HepG2 (cell line): ENCODE measurements around the gene NUTF2. TPM values are rescaled to one million over a fixed set of nuclear protein-coding genes. Genes with fewer than 3 reads are reported as not detected.
A peak's percentile ranks its signal among the peaks of the same experiment; 100 is the strongest.

ENCODE experiments used
- E2F1 ChIP-seq: sonication (generic); formaldehyde crosslinking; IDR thresholded peaks from 2 replicates; pipeline ENCODE4 v1.5.0; 2020; ENCODE audit warnings: missing genetic modification reagents
- HCFC1 ChIP-seq: fragments of 150-350 bp; IDR thresholded peaks from 2 replicates; pipeline ENCODE4 v1.6.1; 2014; ENCODE audit warnings: low read depth, low read length
- JARID2 ChIP-seq: sonication (generic); formaldehyde crosslinking; IDR thresholded peaks from 2 replicates; pipeline ENCODE4 v1.8.1; 2023; ENCODE audit warnings: missing genetic modification reagents, inconsistent platforms; ENCODE audit not compliant: insufficient replicate concordance
- KDM5B ChIP-seq: sonication (generic); formaldehyde crosslinking; IDR thresholded peaks from 2 replicates; pipeline ENCODE4 v1.4.0; 2020; ENCODE audit warnings: missing genetic modification reagents, mild to moderate bottlenecking, borderline replicate concordance
- MIER2 ChIP-seq: IDR thresholded peaks from 2 replicates; pipeline ENCODE4 v1.6.1; 2016; ENCODE audit warnings: missing biosample characterization, missing genetic modification reagents
- PTBP1 ChIP-seq: fragments of 200-400 bp; formaldehyde crosslinking; IDR thresholded peaks from 2 replicates; pipeline ENCODE4 v1.6.1; 2018; ENCODE audit warnings: low read length, low read depth; ENCODE audit not compliant: poor library complexity, severe bottlenecking
- SAFB2 ChIP-seq: sonication (generic); formaldehyde crosslinking; IDR thresholded peaks from 2 replicates; pipeline ENCODE4 v1.5.1; 2020; ENCODE audit warnings: missing genetic modification reagents, low read depth, mild to moderate bottlenecking, borderline replicate concordance
- SMAD9 ChIP-seq: sonication (generic); formaldehyde crosslinking; IDR thresholded peaks from 2 replicates; pipeline ENCODE4 v1.5.1; 2020; ENCODE audit warnings: mild to moderate bottlenecking, missing genetic modification reagents
- STAG1 ChIP-seq: sonication (generic); formaldehyde crosslinking; IDR thresholded peaks from 2 replicates; pipeline ENCODE4 v1.4.0; 2020; ENCODE audit warnings: missing genetic modification reagents
- THAP8 ChIP-seq: sonication (generic); formaldehyde crosslinking; IDR thresholded peaks from 2 replicates; pipeline ENCODE4 v1.5.1; 2020; ENCODE audit warnings: missing genetic modification reagents, mild to moderate bottlenecking, borderline replicate concordance
- TSC22D2 ChIP-seq: sonication (generic); formaldehyde crosslinking; IDR thresholded peaks from 2 replicates; pipeline ENCODE4 v1.5.1; 2020; ENCODE audit warnings: missing genetic modification reagents, mild to moderate bottlenecking, borderline replicate concordance
- ZBTB2 ChIP-seq: sonication (generic); formaldehyde crosslinking; IDR thresholded peaks from 2 replicates; pipeline ENCODE4 v1.8.0; 2022; ENCODE audit warnings: low read depth, missing genetic modification reagents
- ZMYM3 ChIP-seq: sonication (generic); formaldehyde crosslinking; IDR thresholded peaks from 2 replicates; pipeline ENCODE4 v1.5.1; 2020; ENCODE audit warnings: mild to moderate bottlenecking, missing genetic modification reagents
- ZNF142 ChIP-seq: sonication (generic); formaldehyde crosslinking; IDR thresholded peaks from 2 replicates; pipeline ENCODE4 v1.4.0; 2020; ENCODE audit warnings: missing genetic modification reagents
- ZNF234 ChIP-seq: sonication (generic); formaldehyde crosslinking; conservative IDR thresholded peaks from 2 replicates; pipeline ENCODE4 v1.5.1; 2020; ENCODE audit warnings: mild to moderate bottlenecking, missing genetic modification reagents
- ZNF350 ChIP-seq: sonication (generic); formaldehyde crosslinking; IDR thresholded peaks from 2 replicates; pipeline ENCODE4 v1.4.0; 2020; ENCODE audit warnings: mild to moderate bottlenecking, low read depth, missing genetic modification reagents, borderline replicate concordance
- ZNF446 ChIP-seq: sonication (generic); formaldehyde crosslinking; IDR thresholded peaks from 2 replicates; pipeline ENCODE4 v1.5.0; 2020; ENCODE audit warnings: mild to moderate bottlenecking, missing genetic modification reagents
- ZNF589 ChIP-seq: sonication (generic); formaldehyde crosslinking; conservative IDR thresholded peaks from 2 replicates; pipeline ENCODE4 v1.8.0; 2022; ENCODE audit warnings: mild to moderate bottlenecking, moderate library complexity, missing genetic modification reagents
- ZNF747 ChIP-seq: sonication (generic); formaldehyde crosslinking; IDR thresholded peaks from 2 replicates; pipeline ENCODE4 v1.8.1; 2023; ENCODE audit warnings: missing genetic modification reagents, mild to moderate bottlenecking, borderline replicate concordance
- polyA plus RNA-seq, 8 experiments: library from polyadenylated mRNA; depleted of rRNA in 3 of 8; stranded (reverse) in 7 of 8; unstranded in 1 of 8; fragments of >200 nt; fragmentation: Illumina TruSeq in 4 of 8; extraction: Trizol in 4 of 8; gene quantifications; 2 replicates each; pipeline versions ENCODE4 v1.2.1 to v1.2.3, GENCODE V29; 2011 to 2016; ENCODE audit warnings: low read depth in 4 of 8, missing spikeins in 1 of 8, mixed read lengths in 1 of 8; ENCODE audit not compliant: insufficient read depth in 1 of 8
- total RNA-seq, 5 experiments: library from RNA; depleted of rRNA; stranded (reverse); fragments of >200 nt; fragmentation: Illumina TruSeq; extraction: Trizol; gene quantifications; 2 replicates each; pipeline ENCODE4 v1.2.3, GENCODE V29; 2016; ENCODE audit warnings: low read depth in 1 of 5

Gene NUTF2
- total and polyA plus RNA-seq, 2 of the 13 experiments (the other 11 are each of a cell fraction or from before 2014, with no cell fraction given): 168 to 214 TPM

- TF ChIP-seq THAP8: peak; percentile 74
- no peak for TF ChIP-seq MIER2 (CRISPR knock-in tag)
- TF ChIP-seq ZMYM3: peak; percentile 51; the same call in 1 of the 2 replicates
- 0 out of 2 replicates have a peak, but pooled peaks have one; percentile 17 for TF ChIP-seq ZNF142 (CRISPR knock-in tag)
- TF ChIP-seq SMAD9 (CRISPR knock-in tag): peak; percentile 65; the same call in 1 of the 2 replicates
- peak; percentile 47; the same call in 1 of the 2 replicates for TF ChIP-seq ZNF589 (CRISPR knock-in tag)
- peak; percentile 58; the same call in 1 of the 2 replicates for TF ChIP-seq SAFB2
- peak; percentile 21; the same call in 1 of the 2 replicates for TF ChIP-seq TSC22D2 (CRISPR knock-in tag)
- no peak for TF ChIP-seq PTBP1
- peak; percentile 49 for TF ChIP-seq STAG1
- TF ChIP-seq JARID2 (CRISPR knock-in tag): peak; percentile 24
- TF ChIP-seq ZNF350 (CRISPR knock-in tag): peak; percentile 91
- TF ChIP-seq HCFC1: 0 out of 2 replicates have a peak, but pooled peaks have one; percentile 6
- TF ChIP-seq ZBTB2: 0 out of 2 replicates have a peak, but pooled peaks have one; percentile 36
- 0 out of 2 replicates have a peak, but pooled peaks have one; percentile 5 for TF ChIP-seq E2F1
- TF ChIP-seq ZNF747: 0 out of 2 replicates have a peak, but pooled peaks have one; percentile 13
- TF ChIP-seq ZNF446 (CRISPR knock-in tag): 0 out of 2 replicates have a peak, but pooled peaks have one; percentile 20
- TF ChIP-seq ZNF234: peak; percentile 94
- peak; percentile 81 for TF ChIP-seq KDM5B (CRISPR knock-in tag)
Observed at GRCh38 chr16:67842509-67843342, 4.0 kb upstream of the NUTF2 start (continued).
